ENCODE data around the gene GPSM1. TPM values are rescaled to one million over a fixed set of nuclear protein-coding genes. Genes with fewer than 3 reads are reported as not detected.

The GPSM1 gene
- total RNA-seq, 1 donor from 2014 or later, result 82.2 TPM

- Mint-ChIP-seq H3K36me3 (ENCODE audit: insufficient read depth) (peaks cover 1% of the 10 kb centered on the region), H3K9me3 (ENCODE audit: low read depth) (no peaks in the 10 kb centered on the region), H3K4me1 (ENCODE audit: low read depth) (peaks cover 3% of the 10 kb centered on the region), H3K27me3 (no peaks in the 10 kb centered on the region), H3K4me3 (ENCODE audit: low read depth) (no peak overlapping the region), H3K27ac (peak overlapping the region; percentile 71)
- no peak for DNase-seq (ENCODE audit: low spot score, unreplicated experiment)
- TF ChIP-seq CTCF (IDR thresholded peaks at IDR 0.05; ENCODE audit: unreplicated experiment), result no peak
Measured at GRCh38 chr9:136344544-136345280, 17.4 kb downstream of the GPSM1 start.

GRCh38 chr9:136345281-136346156 is 18.2 kb downstream of the GPSM1 start:
- peak; percentile 50 for DNase-seq (ENCODE audit: low spot score, unreplicated experiment)
- TF ChIP-seq CTCF (IDR thresholded peaks at IDR 0.05; ENCODE audit: unreplicated experiment), result peak; percentile 53
- H3K27me3 Mint-ChIP-seq, result no peaks in the 10 kb centered on the region
- no peaks in the 10 kb centered on the region for H3K36me3 Mint-ChIP-seq (ENCODE audit: insufficient read depth)
- H3K9me3 Mint-ChIP-seq (ENCODE audit: low read depth), result no peaks in the 10 kb centered on the region
- H3K4me1 Mint-ChIP-seq (ENCODE audit: low read depth), result peaks cover 3% of the 10 kb centered on the region
- H3K4me3 Mint-ChIP-seq (ENCODE audit: low read depth), result no peak overlapping the region
- H3K27ac Mint-ChIP-seq, result peak overlapping the region; percentile 71

- Mint-ChIP-seq H3K4me1 (ENCODE audit: low read depth) (peaks cover 3% of the 10 kb centered on the region), H3K9me3 (ENCODE audit: low read depth) (no peaks in the 10 kb centered on the region), H3K27me3 (no peaks in the 10 kb centered on the region), H3K36me3 (ENCODE audit: insufficient read depth) (no peaks in the 10 kb centered on the region), H3K4me3 (ENCODE audit: low read depth) (no peak overlapping the region), H3K27ac (no peak overlapping the region)
- TF ChIP-seq CTCF (IDR thresholded peaks at IDR 0.05; ENCODE audit: unreplicated experiment), result no peak
- no peak for DNase-seq (ENCODE audit: low spot score, unreplicated experiment)
Measured at GRCh38 chr9:136346157-136346481, 18.8 kb downstream of the GPSM1 start.

- H3K36me3 Mint-ChIP-seq (ENCODE audit: insufficient read depth), result no peaks in the 10 kb centered on the region
Measured at GRCh38 chr9:136346927-136347465, 19.7 kb downstream of the GPSM1 start.

More at GRCh38 chr9:136346927-136347465, 19.7 kb downstream of the GPSM1 start:
- no peaks in the 10 kb centered on the region for H3K9me3 Mint-ChIP-seq (ENCODE audit: low read depth)
- TF ChIP-seq CTCF (IDR thresholded peaks at IDR 0.05; ENCODE audit: unreplicated experiment), result no peak
- no peaks in the 10 kb centered on the region for H3K27me3 Mint-ChIP-seq
- H3K4me3 Mint-ChIP-seq (ENCODE audit: low read depth), result no peak overlapping the region
- no peak for DNase-seq (ENCODE audit: low spot score, unreplicated experiment)
- H3K4me1 Mint-ChIP-seq (ENCODE audit: low read depth), result peaks cover 3% of the 10 kb centered on the region
- no peak overlapping the region for H3K27ac Mint-ChIP-seq

All from progenitor cell of endocrine pancreas (in vitro differentiated cells).